Mucosa of descending colon (tissue), 3 donors: ENCODE results near the gene PRRT3. TPM values are rescaled to one million over a fixed set of nuclear protein-coding genes. Genes with fewer than 3 reads are reported as not detected.

Source experiments
- ATAC-seq: fragments of 200-7000 bp; cut with Tn5 transposase; one replicate; pipeline ENCODE4 v1.9.1; 2020; ENCODE audit warnings: mild to moderate bottlenecking, moderate library complexity
- DNase-seq, 3 donors: peaks; one replicate each; pipeline ENCODE4 v3.0.0-alpha.2; 2020
- H3K36me3 ChIP-seq: fragments of 200-600 bp; one replicate; pipeline ENCODE4 v1.8.0; 2021; ENCODE audit warnings: low read depth, mild to moderate bottlenecking
- H3K4me1 ChIP-seq: fragments of 200-600 bp; one replicate; pipeline ENCODE4 v1.8.0; 2021; ENCODE audit warnings: low read depth, mild to moderate bottlenecking
- H3K4me3 ChIP-seq: fragments of 200-600 bp; one replicate; pipeline ENCODE4 v1.8.0; 2021; ENCODE audit warnings: mild to moderate bottlenecking
- H3K9me3 ChIP-seq: fragments of 200-600 bp; one replicate; pipeline ENCODE4 v1.8.0; 2021; ENCODE audit warnings: mild to moderate bottlenecking
- intact Hi-C, 2 donors: fragments of 100-400 bp; cut with DNase I in 1 of 2; cut with micrococcal nuclease in 1 of 2; formaldehyde crosslinking; loops; one replicate each; pipeline versions ENCODE4 v1.11.0 to v1.11.1; 2022; cut with DNase I, micrococcal nuclease
- total RNA-seq, 3 donors: library from RNA; stranded (reverse); fragmentation: NEBNext Ultra II Directional in 2 of 3; extraction: Animal tissue kit (Norgen Biotek cat#: 25700) in 2 of 3; gene quantifications; one replicate each; pipeline versions ENCODE4 v1.2.1 to v1.2.4, GENCODE V29; 2021 to 2023
- TF ChIP-seq, protein P1 (sequence below): fragments of 200-600 bp; IDR thresholded peaks from one replicate; pipeline ENCODE4 v1.8.0; 2022; ENCODE audit warnings: antibody characterized with exemption, mild to moderate bottlenecking
- donor health status: DM: no; HTN: no; CAD: no; lungs with moderate emphysema.
- donor health status: DM: no; HTN: no; CAD: no.
- donor health status: DM: no; HTN: yes; CAD: no.

Gene PRRT3
- total RNA-seq, 3 donors from 2014 or later: 1.0 to 1.8 (median 1.2) TPM

DNA sequence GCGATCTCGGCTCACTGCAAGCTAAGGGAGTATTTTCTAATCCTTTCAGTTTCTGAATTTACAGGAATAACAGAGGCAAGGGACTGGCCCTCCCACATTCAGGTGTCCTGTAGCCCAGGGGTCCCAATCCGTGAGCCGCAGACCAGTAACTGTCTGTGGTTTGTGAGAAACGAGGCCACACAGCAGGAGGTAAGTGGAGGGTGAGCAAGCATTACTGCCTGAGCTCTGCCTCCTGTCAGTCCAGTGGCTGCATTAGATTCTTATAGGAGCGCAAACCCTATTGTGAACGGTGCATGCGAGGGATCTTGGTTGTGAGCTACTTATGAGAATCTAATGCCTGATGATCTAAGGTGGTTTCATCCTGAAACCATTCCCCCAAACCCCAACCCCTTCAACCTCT lies 40.3 kb downstream of the PRRT3 start:
- Histone ChIP-seq H3K4me1 (peaks cover 26% of the 10 kb centered on the region), H3K9me3 (no peaks in the 10 kb centered on the region), H3K4me3 (no peak overlapping the region), H3K36me3 (peaks cover 3% of the 10 kb centered on the region)
- TF ChIP-seq, protein P1, sequence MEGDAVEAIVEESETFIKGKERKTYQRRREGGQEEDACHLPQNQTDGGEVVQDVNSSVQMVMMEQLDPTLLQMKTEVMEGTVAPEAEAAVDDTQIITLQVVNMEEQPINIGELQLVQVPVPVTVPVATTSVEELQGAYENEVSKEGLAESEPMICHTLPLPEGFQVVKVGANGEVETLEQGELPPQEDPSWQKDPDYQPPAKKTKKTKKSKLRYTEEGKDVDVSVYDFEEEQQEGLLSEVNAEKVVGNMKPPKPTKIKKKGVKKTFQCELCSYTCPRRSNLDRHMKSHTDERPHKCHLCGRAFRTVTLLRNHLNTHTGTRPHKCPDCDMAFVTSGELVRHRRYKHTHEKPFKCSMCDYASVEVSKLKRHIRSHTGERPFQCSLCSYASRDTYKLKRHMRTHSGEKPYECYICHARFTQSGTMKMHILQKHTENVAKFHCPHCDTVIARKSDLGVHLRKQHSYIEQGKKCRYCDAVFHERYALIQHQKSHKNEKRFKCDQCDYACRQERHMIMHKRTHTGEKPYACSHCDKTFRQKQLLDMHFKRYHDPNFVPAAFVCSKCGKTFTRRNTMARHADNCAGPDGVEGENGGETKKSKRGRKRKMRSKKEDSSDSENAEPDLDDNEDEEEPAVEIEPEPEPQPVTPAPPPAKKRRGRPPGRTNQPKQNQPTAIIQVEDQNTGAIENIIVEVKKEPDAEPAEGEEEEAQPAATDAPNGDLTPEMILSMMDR: no peak
- no peak for ATAC-seq
- intact Hi-C loops: no loop called here
- DNase-seq: no peak

DNA sequence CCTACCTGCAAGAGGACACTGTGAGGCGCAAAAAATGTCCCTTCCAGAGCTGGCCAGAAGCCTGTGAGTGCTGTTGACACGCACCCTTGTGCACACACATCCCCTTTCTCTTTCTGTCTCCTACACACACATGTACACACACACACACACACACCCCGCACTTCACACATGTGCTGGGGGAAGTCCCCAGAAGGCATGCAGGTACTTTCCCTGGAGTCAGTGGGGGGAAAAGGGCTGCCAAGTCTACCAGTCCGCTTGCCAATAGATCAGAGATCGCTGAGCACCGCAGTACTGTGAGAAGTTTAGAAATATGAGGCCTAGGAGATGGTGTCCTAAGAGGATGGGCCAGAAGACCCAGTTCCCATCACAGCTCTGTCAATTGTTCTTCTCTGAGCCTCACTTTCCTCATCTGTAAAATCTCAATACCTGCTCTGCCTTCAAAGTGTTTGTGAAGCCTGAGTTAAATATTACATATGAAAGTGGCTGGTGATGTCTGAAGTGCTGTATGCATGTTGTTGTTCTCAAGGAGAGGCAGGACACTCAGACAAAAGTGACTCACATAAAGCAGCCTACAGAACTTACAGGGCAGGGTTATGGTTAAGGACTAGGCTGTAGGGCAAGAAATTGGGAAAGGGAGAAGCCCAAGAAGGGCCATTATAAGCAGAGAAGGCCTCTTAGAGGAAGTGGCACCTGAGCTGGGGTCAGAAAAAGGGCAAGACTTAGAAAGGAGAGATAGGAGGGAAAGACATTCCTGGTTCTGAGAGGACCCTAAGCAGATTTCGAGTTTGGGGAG lies 42.8 kb downstream of the PRRT3 start:
- intact Hi-C loops: no loop called here
- Histone ChIP-seq H3K4me3 (no peak overlapping the region), H3K9me3 (no peaks in the 10 kb centered on the region), H3K36me3 (peaks cover 3% of the 10 kb centered on the region), H3K4me1 (peaks cover 9% of the 10 kb centered on the region)
- ATAC-seq: no peak
- no peak for DNase-seq
- TF ChIP-seq, protein P1: no peak

DNA sequence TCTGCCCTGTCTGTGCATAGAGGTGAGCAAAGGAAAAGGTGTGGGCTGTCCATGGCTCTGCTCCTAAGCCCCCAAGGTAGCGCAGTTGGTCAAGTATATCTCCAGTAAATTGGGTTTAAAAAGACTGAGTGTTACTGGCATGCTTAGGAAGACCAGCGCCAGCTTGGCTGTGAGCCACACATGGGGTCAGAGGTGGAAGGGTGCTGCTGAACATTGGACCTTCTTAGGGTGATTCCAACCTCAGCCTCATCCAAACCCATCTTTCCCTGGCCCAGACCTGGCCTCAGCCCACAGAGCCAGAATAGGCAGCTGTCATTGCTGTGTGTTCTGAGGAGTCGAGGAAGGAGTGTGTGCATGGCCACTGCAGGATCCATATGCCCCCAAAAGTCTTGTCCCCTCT lies 43.9 kb downstream of the PRRT3 start:
- Histone ChIP-seq H3K9me3 (no peaks in the 10 kb centered on the region), H3K36me3 (peaks cover 3% of the 10 kb centered on the region), H3K4me1 (peaks cover 7% of the 10 kb centered on the region), H3K4me3 (no peak overlapping the region)
- ATAC-seq (no peak), DNase-seq (no peak)
- TF ChIP-seq, protein P1: no peak
- intact Hi-C loops: no loop called here

DNA sequence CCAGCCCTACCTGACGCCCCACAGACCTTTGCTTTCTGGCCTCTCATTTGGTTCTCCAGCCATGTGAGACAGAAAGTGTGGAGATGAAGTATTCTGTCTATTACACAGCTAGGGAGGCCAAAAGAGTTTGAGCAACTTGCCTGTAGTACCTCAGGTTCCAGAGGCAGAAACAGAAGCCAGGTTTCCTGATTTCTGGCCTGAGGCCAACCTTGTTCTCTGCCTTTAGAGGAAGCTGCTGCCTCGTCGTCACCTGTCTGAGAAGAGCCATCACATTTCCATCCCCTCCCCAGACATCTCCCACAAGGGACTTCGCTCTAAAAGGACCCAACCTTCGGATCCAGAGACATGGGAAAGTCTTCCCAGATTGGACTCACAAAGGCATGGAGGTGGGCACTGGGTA lies 45.7 kb downstream of the PRRT3 start:
- intact Hi-C loops: no loop called here
- Histone ChIP-seq H3K9me3 (no peaks in the 10 kb centered on the region), H3K4me3 (no peak overlapping the region), H3K36me3 (no peaks in the 10 kb centered on the region), H3K4me1 (peaks cover 16% of the 10 kb centered on the region)
- DNase-seq (no peak), ATAC-seq (no peak)
- TF ChIP-seq, protein P1: no peak

DNA sequence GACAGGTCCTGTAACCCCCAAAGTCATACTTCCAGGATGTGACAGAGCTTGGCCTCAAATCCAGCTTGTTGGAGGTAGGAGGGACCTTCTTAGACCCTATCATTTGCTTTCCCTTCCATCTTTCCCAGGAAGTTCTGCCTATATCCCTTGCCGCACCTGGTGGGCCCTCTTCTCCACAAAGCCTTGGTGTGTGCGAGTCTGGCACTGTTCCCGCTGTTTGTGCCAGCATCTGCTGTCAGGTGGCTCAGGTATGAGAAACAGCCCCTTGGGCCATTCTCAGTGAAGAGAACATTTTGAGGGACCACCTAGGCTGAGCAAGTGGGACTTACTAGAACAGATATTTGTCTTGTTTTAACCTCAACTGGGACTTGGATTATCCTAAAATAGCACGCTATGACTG lies 48.3 kb downstream of the PRRT3 start:
- no peak for ATAC-seq
- Histone ChIP-seq H3K4me3 (no peak overlapping the region), H3K4me1 (peaks cover 27% of the 10 kb centered on the region), H3K36me3 (no peaks in the 10 kb centered on the region), H3K9me3 (no peaks in the 10 kb centered on the region)
- intact Hi-C loops: no loop called here
- TF ChIP-seq, protein P1: no peak
- peak in 1 of 3 donors; percentile 42 for DNase-seq
